NK-92 (cell line): ENCODE results near the gene MELTF.

ENCODE experiments used
- DNase-seq: peaks from one replicate; lab custom pipeline; 2025; ENCODE audit not compliant: unreplicated experiment; lab: John Stamatoyannopoulos, UW

MELTF gene

GRCh38 chr3:197027151-197027895 is 2.3 kb downstream of the MELTF start:
- DNase-seq: no peak

- DNase-seq: no peak
Observed at GRCh38 chr3:197026481-197026866, 3.1 kb downstream of the MELTF start.

- no peak for DNase-seq
Observed at GRCh38 chr3:197025736-197026480, 3.7 kb downstream of the MELTF start.

- no peak for DNase-seq
Observed at GRCh38 chr3:197024881-197025735, 4.5 kb downstream of the MELTF start.

GRCh38 chr3:197023998-197024651 is 5.5 kb downstream of the MELTF start:
- no peak for DNase-seq

- DNase-seq: no peak
Observed at GRCh38 chr3:197023241-197023997, 6.2 kb downstream of the MELTF start.

- no peak for DNase-seq
Observed at GRCh38 chr3:197022405-197023231, 7.0 kb downstream of the MELTF start.

GRCh38 chr3:197021729-197022404 is 7.8 kb downstream of the MELTF start:
- DNase-seq: no peak

- no peak for DNase-seq
Observed at GRCh38 chr3:197021231-197021630, 8.4 kb downstream of the MELTF start.

GRCh38 chr3:197019535-197019934 is 10.1 kb downstream of the MELTF start:
- DNase-seq: no peak

GRCh38 chr3:197019021-197019420 is 10.6 kb downstream of the MELTF start:
- no peak for DNase-seq

- no peak for DNase-seq
Observed at GRCh38 chr3:197017003-197017402, 12.6 kb downstream of the MELTF start.

- no peak for DNase-seq
Observed at GRCh38 chr3:197015790-197016736, 13.6 kb downstream of the MELTF start.

GRCh38 chr3:197014942-197015575 is 14.6 kb downstream of the MELTF start:
- no peak for DNase-seq

GRCh38 chr3:197014024-197014423 is 15.6 kb downstream of the MELTF start:
- DNase-seq: no peak

GRCh38 chr3:197012540-197012883 is 17.1 kb downstream of the MELTF start:
- no peak for DNase-seq

GRCh38 chr3:197011780-197012539 is 17.7 kb downstream of the MELTF start:
- no peak for DNase-seq
